HepG2 (cell line): ENCODE measurements around the gene TMEM106B. TPM values are rescaled to one million over a fixed set of nuclear protein-coding genes. Genes with fewer than 3 reads are reported as not detected.

ENCODE experiments used
- CSRNP1 ChIP-seq: sonication (generic); formaldehyde crosslinking; IDR thresholded peaks from 2 replicates; pipeline ENCODE4 v1.8.1; 2023; ENCODE audit warnings: mild to moderate bottlenecking, missing genetic modification reagents
- HNF1B ChIP-seq: sonication (generic); formaldehyde crosslinking; IDR thresholded peaks from 2 replicates; pipeline ENCODE4 v1.5.1; 2020; ENCODE audit warnings: mild to moderate bottlenecking, moderate library complexity, missing genetic modification reagents
- JDP2 ChIP-seq: sonication (generic); formaldehyde crosslinking; IDR thresholded peaks from 2 replicates; pipeline ENCODE4 v1.8.1; 2022; ENCODE audit warnings: missing genetic modification reagents, borderline replicate concordance
- PAWR ChIP-seq: sonication (generic); formaldehyde crosslinking; IDR thresholded peaks from 2 replicates; pipeline ENCODE4 v1.4.0; 2020; ENCODE audit warnings: missing genetic modification reagents, mild to moderate bottlenecking, borderline replicate concordance
- RNF2 ChIP-seq: fragments of 450-650 bp; conservative IDR thresholded peaks from 2 replicates; pipeline ENCODE4 v1.6.1; 2016; ENCODE audit warnings: low read depth
- SALL2 ChIP-seq: sonication (generic); formaldehyde crosslinking; IDR thresholded peaks from 2 replicates; pipeline ENCODE4 v1.8.1; 2023; ENCODE audit warnings: mild to moderate bottlenecking, missing genetic modification reagents, inconsistent platforms
- TRIM24 ChIP-seq: sonication (generic); formaldehyde crosslinking; IDR thresholded peaks from 2 replicates; pipeline ENCODE4 v1.8.0; 2022; ENCODE audit warnings: mild to moderate bottlenecking, missing genetic modification reagents
- ZNF530 ChIP-seq: sonication (generic); formaldehyde crosslinking; IDR thresholded peaks from 2 replicates; pipeline ENCODE4 v1.5.0; 2020; ENCODE audit warnings: low read depth, mild to moderate bottlenecking, missing genetic modification reagents
- ZNF749 ChIP-seq: sonication (generic); formaldehyde crosslinking; IDR thresholded peaks from 2 replicates; pipeline ENCODE4 v1.8.0; 2022; ENCODE audit warnings: mild to moderate bottlenecking, missing genetic modification reagents, moderate library complexity, borderline replicate concordance
- ZSCAN25 ChIP-seq: sonication (generic); formaldehyde crosslinking; IDR thresholded peaks from 2 replicates; pipeline ENCODE4 v1.8.0; 2022; ENCODE audit warnings: mild to moderate bottlenecking, missing genetic modification reagents
- polyA plus RNA-seq, 8 experiments: library from polyadenylated mRNA; depleted of rRNA in 3 of 8; stranded (reverse) in 7 of 8; unstranded in 1 of 8; fragments of >200 nt; fragmentation: Illumina TruSeq in 4 of 8; extraction: Trizol in 4 of 8; gene quantifications; 2 replicates each; pipeline versions ENCODE4 v1.2.1 to v1.2.3, GENCODE V29; 2011 to 2016; ENCODE audit warnings: low read depth in 4 of 8, missing spikeins in 1 of 8, mixed read lengths in 1 of 8; ENCODE audit not compliant: insufficient read depth in 1 of 8
- total RNA-seq, 5 experiments: library from RNA; depleted of rRNA; stranded (reverse); fragments of >200 nt; fragmentation: Illumina TruSeq; extraction: Trizol; gene quantifications; 2 replicates each; pipeline ENCODE4 v1.2.3, GENCODE V29; 2016; ENCODE audit warnings: low read depth in 1 of 5
- TF ChIP-seq, protein P1 (sequence below): sonication (generic); formaldehyde crosslinking; IDR thresholded peaks from 2 replicates; pipeline ENCODE4 v1.5.0; 2020; ENCODE audit warnings: mild to moderate bottlenecking, missing genetic modification reagents
- TF ChIP-seq, protein P2 (sequence below): sonication (generic); formaldehyde crosslinking; IDR thresholded peaks from 2 replicates; pipeline ENCODE4 v1.5.0; 2020; ENCODE audit warnings: mild to moderate bottlenecking, missing genetic modification reagents

Gene TMEM106B
- total and polyA plus RNA-seq, 2 of the 13 experiments (the other 11 are each of a cell fraction or from before 2014, with no cell fraction given) = 16.8 to 25.1 TPM

- TF ChIP-seq ZNF749 (CRISPR knock-in tag) = peak; percentile 98
- TF ChIP-seq JDP2 (CRISPR knock-in tag) = peak; percentile 87; the same call in 1 of the 2 replicates
- peak; percentile 84 for TF ChIP-seq ZSCAN25 (CRISPR knock-in tag)
- TF ChIP-seq SALL2 = peak; percentile 99
- TF ChIP-seq, protein P1, sequence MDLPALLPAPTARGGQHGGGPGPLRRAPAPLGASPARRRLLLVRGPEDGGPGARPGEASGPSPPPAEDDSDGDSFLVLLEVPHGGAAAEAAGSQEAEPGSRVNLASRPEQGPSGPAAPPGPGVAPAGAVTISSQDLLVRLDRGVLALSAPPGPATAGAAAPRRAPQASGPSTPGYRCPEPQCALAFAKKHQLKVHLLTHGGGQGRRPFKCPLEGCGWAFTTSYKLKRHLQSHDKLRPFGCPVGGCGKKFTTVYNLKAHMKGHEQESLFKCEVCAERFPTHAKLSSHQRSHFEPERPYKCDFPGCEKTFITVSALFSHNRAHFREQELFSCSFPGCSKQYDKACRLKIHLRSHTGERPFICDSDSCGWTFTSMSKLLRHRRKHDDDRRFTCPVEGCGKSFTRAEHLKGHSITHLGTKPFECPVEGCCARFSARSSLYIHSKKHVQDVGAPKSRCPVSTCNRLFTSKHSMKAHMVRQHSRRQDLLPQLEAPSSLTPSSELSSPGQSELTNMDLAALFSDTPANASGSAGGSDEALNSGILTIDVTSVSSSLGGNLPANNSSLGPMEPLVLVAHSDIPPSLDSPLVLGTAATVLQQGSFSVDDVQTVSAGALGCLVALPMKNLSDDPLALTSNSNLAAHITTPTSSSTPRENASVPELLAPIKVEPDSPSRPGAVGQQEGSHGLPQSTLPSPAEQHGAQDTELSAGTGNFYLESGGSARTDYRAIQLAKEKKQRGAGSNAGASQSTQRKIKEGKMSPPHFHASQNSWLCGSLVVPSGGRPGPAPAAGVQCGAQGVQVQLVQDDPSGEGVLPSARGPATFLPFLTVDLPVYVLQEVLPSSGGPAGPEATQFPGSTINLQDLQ (CRISPR knock-in tag) = peak; percentile 97
- no peak; the same call in 1 of the 2 replicates for TF ChIP-seq HNF1B (CRISPR knock-in tag)
- peak; percentile 75; the same call in 1 of the 2 replicates for TF ChIP-seq ZNF530 (CRISPR knock-in tag)
- TF ChIP-seq RNF2 = peak; percentile 99
- TF ChIP-seq, protein P2, sequence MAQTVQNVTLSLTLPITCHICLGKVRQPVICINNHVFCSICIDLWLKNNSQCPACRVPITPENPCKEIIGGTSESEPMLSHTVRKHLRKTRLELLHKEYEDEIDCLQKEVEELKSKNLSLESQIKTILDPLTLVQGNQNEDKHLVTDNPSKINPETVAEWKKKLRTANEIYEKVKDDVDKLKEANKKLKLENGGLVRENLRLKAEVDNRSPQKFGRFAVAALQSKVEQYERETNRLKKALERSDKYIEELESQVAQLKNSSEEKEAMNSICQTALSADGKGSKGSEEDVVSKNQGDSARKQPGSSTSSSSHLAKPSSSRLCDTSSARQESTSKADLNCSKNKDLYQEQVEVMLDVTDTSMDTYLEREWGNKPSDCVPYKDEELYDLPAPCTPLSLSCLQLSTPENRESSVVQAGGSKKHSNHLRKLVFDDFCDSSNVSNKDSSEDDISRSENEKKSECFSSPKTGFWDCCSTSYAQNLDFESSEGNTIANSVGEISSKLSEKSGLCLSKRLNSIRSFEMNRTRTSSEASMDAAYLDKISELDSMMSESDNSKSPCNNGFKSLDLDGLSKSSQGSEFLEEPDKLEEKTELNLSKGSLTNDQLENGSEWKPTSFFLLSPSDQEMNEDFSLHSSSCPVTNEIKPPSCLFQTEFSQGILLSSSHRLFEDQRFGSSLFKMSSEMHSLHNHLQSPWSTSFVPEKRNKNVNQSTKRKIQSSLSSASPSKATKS (CRISPR knock-in tag) = peak; percentile 32; the same call in 1 of the 2 replicates
- TF ChIP-seq TRIM24 = no peak
- TF ChIP-seq CSRNP1 (CRISPR knock-in tag) = peak; percentile 98
- TF ChIP-seq PAWR (CRISPR knock-in tag) = no peak
Observed at GRCh38 chr7:12211054-12211710, at the start of gene TMEM106B (continued).
